ENCODE measurements around the gene CRLF3. TPM values are rescaled to one million over a fixed set of nuclear protein-coding genes. Genes with fewer than 3 reads are reported as not detected.
"Not testable (repeated sequence)": the region's sequence is repeated elsewhere in the genome, so short reads cannot be mapped to it uniquely, and the experiment has no call there.

CRLF3 gene
- total and polyA plus RNA-seq, 12 donors: 3.1 to 18.0 (median 6.8) TPM

DNA sequence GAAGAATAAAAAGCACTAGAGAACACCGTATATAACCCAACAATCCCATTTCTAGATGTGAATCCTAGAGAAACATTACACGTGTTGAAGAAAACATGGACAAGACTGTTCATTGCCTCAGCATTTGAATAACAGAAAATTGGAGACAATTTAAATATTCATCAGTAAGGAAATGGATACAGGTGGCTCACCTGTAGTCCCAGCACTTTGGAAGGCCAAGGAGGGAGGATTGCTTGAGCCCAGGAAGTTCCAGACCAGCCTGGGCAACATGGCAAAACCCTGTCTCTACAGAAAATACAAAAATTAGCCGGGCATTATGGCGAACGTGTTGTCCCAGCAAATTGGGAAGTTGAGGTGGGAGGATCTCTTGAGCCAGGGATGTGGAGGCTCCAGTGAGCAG, 4.5 kb upstream of the CRLF3 start:
- H3K27me3 ChIP-seq: no peaks in the 10 kb centered on the region
- H3K9me3 ChIP-seq (replicated peaks in 1 of 3): no peaks in the 10 kb centered on the region
- no peak for TF ChIP-seq POLR2A (IDR thresholded peaks at IDR 0.05)
- TF ChIP-seq, protein P1, sequence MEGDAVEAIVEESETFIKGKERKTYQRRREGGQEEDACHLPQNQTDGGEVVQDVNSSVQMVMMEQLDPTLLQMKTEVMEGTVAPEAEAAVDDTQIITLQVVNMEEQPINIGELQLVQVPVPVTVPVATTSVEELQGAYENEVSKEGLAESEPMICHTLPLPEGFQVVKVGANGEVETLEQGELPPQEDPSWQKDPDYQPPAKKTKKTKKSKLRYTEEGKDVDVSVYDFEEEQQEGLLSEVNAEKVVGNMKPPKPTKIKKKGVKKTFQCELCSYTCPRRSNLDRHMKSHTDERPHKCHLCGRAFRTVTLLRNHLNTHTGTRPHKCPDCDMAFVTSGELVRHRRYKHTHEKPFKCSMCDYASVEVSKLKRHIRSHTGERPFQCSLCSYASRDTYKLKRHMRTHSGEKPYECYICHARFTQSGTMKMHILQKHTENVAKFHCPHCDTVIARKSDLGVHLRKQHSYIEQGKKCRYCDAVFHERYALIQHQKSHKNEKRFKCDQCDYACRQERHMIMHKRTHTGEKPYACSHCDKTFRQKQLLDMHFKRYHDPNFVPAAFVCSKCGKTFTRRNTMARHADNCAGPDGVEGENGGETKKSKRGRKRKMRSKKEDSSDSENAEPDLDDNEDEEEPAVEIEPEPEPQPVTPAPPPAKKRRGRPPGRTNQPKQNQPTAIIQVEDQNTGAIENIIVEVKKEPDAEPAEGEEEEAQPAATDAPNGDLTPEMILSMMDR (IDR thresholded peaks at IDR 0.05): no peak
- no peak for DNase-seq
- no peaks in the 10 kb centered on the region for H3K36me3 ChIP-seq (replicated peaks in 1 of 2)
- intact Hi-C loops (cut with DNase I): loop anchor here (10.0 kb wide), 1 partner anchor 114 kb away; no protein-coding TSS in a partner anchor
- WGBS, 4 donors: 75 to 81% (median 76%) methylated on average over 5 of the region's 5 CpGs
- peaks cover 9 to 22% of the 10 kb centered on the region in 2 donors for H3K4me1 ChIP-seq (replicated peaks in 1 of 2)
- no peak overlapping the region for H3K4me3 ChIP-seq
- no peak overlapping the region for H3K27ac ChIP-seq

DNA sequence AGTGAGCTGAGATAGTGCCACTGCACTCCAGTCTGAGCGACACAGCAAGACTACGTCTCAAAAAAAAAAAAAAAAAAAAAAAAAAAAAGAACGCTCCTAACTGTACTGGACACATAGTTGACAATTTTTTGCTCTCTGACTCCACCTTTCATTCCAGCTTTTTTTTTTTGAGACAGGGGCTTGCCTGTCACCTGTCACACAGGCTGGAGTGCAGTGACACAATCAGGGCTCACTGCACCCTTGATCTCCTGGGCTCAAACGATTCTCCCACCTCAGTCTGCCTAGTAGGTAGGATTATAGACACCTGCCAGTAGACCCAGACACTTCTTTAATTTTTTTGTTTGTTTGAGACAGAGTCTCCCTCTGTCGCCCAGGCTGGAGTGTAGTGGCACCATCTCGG, 2.6 kb upstream of the CRLF3 start:
- 83 to 85% (median 83%) methylated on average over 6 of the region's 6 CpGs for WGBS, 4 donors
- TF ChIP-seq POLR2A (IDR thresholded peaks at IDR 0.05): no peak
- TF ChIP-seq, protein P1 (IDR thresholded peaks at IDR 0.05): no peak
- H3K9me3 ChIP-seq (replicated peaks in 1 of 3): no peaks in the 10 kb centered on the region
- H3K4me1 ChIP-seq (replicated peaks in 1 of 2): peaks cover 10 to 31% of the 10 kb centered on the region in 2 donors
- no peaks in the 10 kb centered on the region for H3K36me3 ChIP-seq (replicated peaks in 1 of 2)
- H3K4me3 ChIP-seq: no peak overlapping the region
- H3K27me3 ChIP-seq: no peaks in the 10 kb centered on the region
- intact Hi-C loops (cut with DNase I): loop anchor here (10.0 kb wide), 1 partner anchor 112 kb away; no protein-coding TSS in a partner anchor
- DNase-seq: no peak
- no peak overlapping the region for H3K27ac ChIP-seq

DNA sequence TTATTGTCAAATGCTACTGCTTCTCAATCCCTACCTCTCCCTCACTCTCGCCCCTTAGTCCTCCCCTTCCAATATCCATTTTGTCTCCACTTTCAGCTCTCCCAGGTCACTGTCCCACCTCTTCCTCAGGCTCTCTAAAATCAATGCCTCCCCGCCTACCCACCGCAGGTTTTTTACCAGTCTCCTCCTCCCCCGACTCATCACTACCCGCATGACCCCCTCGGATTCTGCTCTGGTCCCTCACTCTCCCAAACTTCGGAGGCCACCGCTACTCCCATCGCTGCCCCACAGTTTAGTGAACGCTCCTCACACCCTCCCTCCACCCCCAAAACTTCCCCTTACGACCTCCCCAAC, 513 bp downstream of the CRLF3 start:
- peak in 4 of 7 donors; percentile 31 to 42 (median 36) for DNase-seq

DNA sequence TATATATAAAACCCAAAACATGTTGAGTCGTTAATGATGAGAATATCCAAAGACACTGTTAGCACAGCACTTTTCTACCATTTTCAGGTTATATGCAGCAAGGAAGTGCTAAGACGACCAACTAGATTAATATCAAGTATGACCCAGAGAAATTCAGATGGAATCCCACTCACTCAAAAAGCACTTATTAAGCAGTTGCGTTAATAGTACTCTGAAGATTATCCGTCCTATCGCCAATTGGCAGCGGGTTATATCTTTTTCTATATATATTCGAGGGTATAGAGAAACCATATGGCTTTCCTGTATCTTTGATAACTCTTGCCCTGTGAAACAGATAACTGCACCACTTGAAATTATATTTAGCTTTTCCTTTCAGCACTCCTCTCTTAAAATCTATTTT, 1.1 kb downstream of the CRLF3 start:
- H3K36me3 ChIP-seq (replicated peaks in 1 of 2): no peaks in the 10 kb centered on the region
- peak overlapping the region in 2 of 4 donors; percentile 88 to 96 for H3K4me3 ChIP-seq
- DNase-seq: no peak
- H3K27me3 ChIP-seq: no peaks in the 10 kb centered on the region
- no peak for TF ChIP-seq POLR2A (IDR thresholded peaks at IDR 0.05)
- 47 to 55% (median 53%) methylated on average over 7 of the region's 7 CpGs for WGBS, 4 donors
- intact Hi-C loops (cut with DNase I): loop anchor here (10.0 kb wide), 1 partner anchor 109 kb away; no protein-coding TSS in a partner anchor
- H3K4me1 ChIP-seq (replicated peaks in 1 of 2): peaks cover 9 to 31% of the 10 kb centered on the region in 2 donors
- no peaks in the 10 kb centered on the region for H3K9me3 ChIP-seq (replicated peaks in 1 of 3)
- H3K27ac ChIP-seq: peak overlapping the region in 1 of 5 donors; percentile 78

More for the DNA sequence above, 513 bp downstream of the CRLF3 start:
- Histone ChIP-seq H3K27ac (peak overlapping the region in 4 of 5 donors; percentile 49 to 85 (median 78)), H3K4me3 (peak overlapping the region; percentile 62 to 96 (median 80)), H3K36me3 (replicated peaks in 1 of 2) (no peaks in the 10 kb centered on the region), H3K9me3 (replicated peaks in 1 of 3) (no peaks in the 10 kb centered on the region), H3K27me3 (no peaks in the 10 kb centered on the region), H3K4me1 (replicated peaks in 1 of 2) (peaks cover 9 to 31% of the 10 kb centered on the region in 2 donors)
- TF ChIP-seq POLR2A (IDR thresholded peaks at IDR 0.05): no peak
- TF ChIP-seq, protein P1 (IDR thresholded peaks at IDR 0.05): no peak
- 0 to 1% (median 1%) methylated on average over 11 of the region's 11 CpGs for WGBS, 4 donors
- intact Hi-C loops (cut with DNase I): loop anchor here (10.0 kb wide), 1 partner anchor 109 kb away; no protein-coding TSS in a partner anchor

DNA sequence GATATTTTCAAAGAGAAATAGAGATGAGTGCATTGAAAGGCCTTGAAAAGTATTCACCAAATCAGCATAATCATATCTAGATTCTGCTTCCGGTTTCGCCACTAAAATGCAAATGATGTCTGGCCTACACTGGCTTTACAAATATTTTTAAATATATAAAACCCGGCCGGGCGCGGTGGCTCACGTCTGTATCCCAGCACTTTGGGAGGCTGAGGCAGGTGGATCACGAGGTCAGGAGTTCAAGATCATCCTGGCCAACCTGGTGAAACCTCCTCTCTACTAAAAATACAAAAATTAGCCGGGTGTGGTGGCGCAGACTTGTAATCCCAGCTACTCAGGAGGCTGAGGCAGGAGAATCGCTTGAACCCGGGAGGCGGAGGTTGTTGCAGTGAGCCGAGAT, 1.6 kb downstream of the CRLF3 start:
- peak overlapping the region in 1 of 4 donors; percentile 96 for H3K4me3 ChIP-seq
- intact Hi-C loops (cut with DNase I): loop anchor here (10.0 kb wide), 1 partner anchor 108 kb away; no protein-coding TSS in a partner anchor
- H3K4me1 ChIP-seq (replicated peaks in 1 of 2): peaks cover 9 to 31% of the 10 kb centered on the region in 2 donors
- H3K9me3 ChIP-seq (replicated peaks in 1 of 3); H3K27me3 ChIP-seq; H3K36me3 ChIP-seq (replicated peaks in 1 of 2); H3K27ac ChIP-seq: not testable (repeated sequence)
- WGBS, 4 donors: 74 to 84% (median 81%) methylated on average over 14 of the region's 14 CpGs
- DNase-seq: peak in 1 of 7 donors; percentile 51

Measured in adrenal gland (tissue), 12 donors.